NCI-H146 (cell line): ENCODE measurements around the gene ZNF883.

ENCODE experiments used
- DNase-seq: peaks from one replicate; lab custom pipeline; 2025; lab: John Stamatoyannopoulos, UW

Gene ZNF883

GRCh38 chr9:112917987-112918362, 94.0 kb downstream of the ZNF883 start:
- no peak for DNase-seq

- no peak for DNase-seq
Observed at GRCh38 chr9:112917047-112917986, 94.7 kb downstream of the ZNF883 start.

- DNase-seq = no peak
Observed at GRCh38 chr9:112914524-112914923, 97.5 kb downstream of the ZNF883 start.

- DNase-seq = no peak
Observed at GRCh38 chr9:112913326-112913725, 98.7 kb downstream of the ZNF883 start.

- DNase-seq = no peak
Observed at GRCh38 chr9:112912636-112913035, 99.4 kb downstream of the ZNF883 start.

- DNase-seq = no peak
Observed at GRCh38 chr9:112911736-112912135, 100.3 kb downstream of the ZNF883 start.
